Measurements from ENCODE around the gene LEMD1.

The LEMD1 gene

DNA sequence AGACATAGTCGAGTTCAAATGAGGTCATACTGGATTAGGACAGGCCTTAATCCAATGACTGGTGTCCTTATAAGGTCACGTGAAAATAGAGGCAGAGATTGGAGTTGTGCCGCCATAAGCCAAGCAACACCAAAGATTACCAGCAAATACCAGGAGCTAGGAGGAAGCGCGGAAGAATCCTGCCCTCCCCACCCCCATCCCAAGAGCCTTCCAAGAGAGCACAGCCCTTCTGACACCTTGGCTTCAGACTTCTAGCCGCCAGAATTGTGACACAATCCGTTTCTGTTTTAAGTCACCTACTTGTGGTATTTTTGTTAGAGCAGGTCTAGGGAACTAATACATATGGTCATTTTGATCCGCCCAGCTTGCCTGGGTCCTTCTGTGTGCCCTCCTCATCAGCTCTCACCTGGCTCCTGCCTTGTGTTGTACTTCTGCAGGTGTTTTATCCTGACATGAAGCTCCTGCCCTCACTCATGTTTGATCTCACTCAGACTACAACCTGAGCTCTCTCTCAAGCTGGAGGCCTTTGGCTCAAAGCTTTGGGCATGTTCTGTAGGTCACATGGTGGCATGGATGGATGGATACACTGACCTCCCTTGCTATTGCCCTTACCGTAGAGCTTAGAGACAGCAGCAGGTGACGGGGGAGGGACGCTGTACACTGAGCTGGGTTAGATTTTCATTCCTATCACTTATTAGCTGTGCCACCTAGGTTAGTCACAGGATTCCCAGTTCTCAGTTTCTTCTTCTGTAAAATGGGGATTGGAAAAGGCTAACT is 89.7 kb downstream of the LEMD1 start:
- DNase-seq (ENCODE audit: low read depth in 3 of 3), result no peak
